B cell (primary cell): ENCODE measurements around the gene RUFY1.

Experiments
- EZH2 ChIP-seq: IDR thresholded peaks from 2 replicates; pipeline ENCODE4 v1.6.1; 2012; ENCODE audit warnings: borderline replicate concordance, low read depth, mild to moderate bottlenecking, moderate library complexity, low read length; ENCODE audit not compliant: insufficient read depth, poor library complexity, severe bottlenecking
- TF ChIP-seq, protein P1 (sequence below): fragments of 200-600 bp; IDR thresholded peaks from one replicate; pipeline ENCODE4 v1.8.0; 2022; ENCODE audit warnings: antibody characterized with exemption, mild to moderate bottlenecking

DNA sequence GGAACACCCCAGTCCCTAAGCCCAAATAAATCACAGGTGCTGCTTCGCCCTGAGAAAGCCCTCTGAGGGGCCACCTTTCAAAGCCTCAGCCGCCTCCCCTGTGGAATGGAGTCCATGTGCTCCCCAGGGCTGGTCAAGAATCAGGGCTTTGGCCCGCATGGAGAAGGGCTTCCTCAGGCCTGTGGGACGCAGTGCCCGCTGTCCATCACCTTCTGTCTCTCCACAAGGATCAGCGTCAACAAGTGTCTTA, 56.5 kb downstream of the RUFY1 start:
- TF ChIP-seq, protein P1, sequence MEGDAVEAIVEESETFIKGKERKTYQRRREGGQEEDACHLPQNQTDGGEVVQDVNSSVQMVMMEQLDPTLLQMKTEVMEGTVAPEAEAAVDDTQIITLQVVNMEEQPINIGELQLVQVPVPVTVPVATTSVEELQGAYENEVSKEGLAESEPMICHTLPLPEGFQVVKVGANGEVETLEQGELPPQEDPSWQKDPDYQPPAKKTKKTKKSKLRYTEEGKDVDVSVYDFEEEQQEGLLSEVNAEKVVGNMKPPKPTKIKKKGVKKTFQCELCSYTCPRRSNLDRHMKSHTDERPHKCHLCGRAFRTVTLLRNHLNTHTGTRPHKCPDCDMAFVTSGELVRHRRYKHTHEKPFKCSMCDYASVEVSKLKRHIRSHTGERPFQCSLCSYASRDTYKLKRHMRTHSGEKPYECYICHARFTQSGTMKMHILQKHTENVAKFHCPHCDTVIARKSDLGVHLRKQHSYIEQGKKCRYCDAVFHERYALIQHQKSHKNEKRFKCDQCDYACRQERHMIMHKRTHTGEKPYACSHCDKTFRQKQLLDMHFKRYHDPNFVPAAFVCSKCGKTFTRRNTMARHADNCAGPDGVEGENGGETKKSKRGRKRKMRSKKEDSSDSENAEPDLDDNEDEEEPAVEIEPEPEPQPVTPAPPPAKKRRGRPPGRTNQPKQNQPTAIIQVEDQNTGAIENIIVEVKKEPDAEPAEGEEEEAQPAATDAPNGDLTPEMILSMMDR: no peak
- TF ChIP-seq EZH2: no peak
